B cell (primary cell): Measurements from ENCODE around the gene RETREG1. TPM values are rescaled to one million over a fixed set of nuclear protein-coding genes. Genes with fewer than 3 reads are reported as not detected.

ENCODE experiments used
- ATAC-seq: fragments of 200-7000 bp; cut with Tn5 transposase; one replicate; pipeline ENCODE4 v1.10.0; 2021; ENCODE audit warnings: low read depth, mild to moderate bottlenecking, moderate number of reproducible peaks, moderate library complexity
- CTCF ChIA-PET: fragments of 350-600 bp; sonication (Branson Sonifier 250); formaldehyde crosslinking; loops from one replicate; lab custom pipeline; 2021; ENCODE audit warnings: antibody characterized with exemption, inconsistent platforms; lab: Charles Lee
- POLR2A ChIA-PET: fragments of 350-600 bp; sonication (Branson Sonifier 250); formaldehyde crosslinking; loops from one replicate; lab custom pipeline; 2021; ENCODE audit warnings: antibody characterized with exemption; lab: Charles Lee
- DNase-seq: peaks from one replicate; pipeline ENCODE4 v3.0.0; 2013
- H2AFZ ChIP-seq: 2 replicates; pipeline ENCODE4 v1.6.1; 2012; ENCODE audit warnings: mild to moderate bottlenecking, low read depth, low read length; ENCODE audit not compliant: insufficient read depth, poor library complexity, severe bottlenecking
- H3K27ac ChIP-seq, 2 donors: 1 replicate in 1 of 2; 2 replicates in 1 of 2; pipeline ENCODE4 v1.5.1; 2012 to 2013; ENCODE audit warnings: low read length in 2 of 2, mild to moderate bottlenecking in 2 of 2, moderate library complexity in 1 of 2
- H3K27me3 ChIP-seq, 4 experiments: fragments of 200-600 bp in 1 of 4; sonication (generic) in 1 of 4; replicated peaks in 1 of 4; 1 replicate in 2 of 4; 2 replicates in 2 of 4; pipeline versions ENCODE4 v1.6.1 to v1.7.0; 2013 to 2016; ENCODE audit warnings: low read length in 3 of 4, mild to moderate bottlenecking in 2 of 4, mixed read lengths in 1 of 4, moderate library complexity in 1 of 4; ENCODE audit not compliant: insufficient read depth in 4 of 4, control insufficient read depth in 3 of 4; ENCODE audit errors: control extremely low read depth in 1 of 4
- H3K36me3 ChIP-seq, 2 experiments: replicated peaks in 1 of 2; 1 replicate in 1 of 2; 2 replicates in 1 of 2; pipeline versions ENCODE4 v1.6.1 to v1.7.1; 2013; ENCODE audit warnings: low read length in 1 of 2; ENCODE audit not compliant: insufficient read depth in 2 of 2, control insufficient read depth in 1 of 2; ENCODE audit errors: control extremely low read depth in 1 of 2, extremely low read depth in 1 of 2
- H3K4me1 ChIP-seq, 2 donors: fragments of 200-600 bp in 1 of 2; sonication (generic) in 1 of 2; 1 replicate in 1 of 2; 2 replicates in 1 of 2; pipeline versions ENCODE4 v1.5.1 to v1.6.1; 2013 to 2017; ENCODE audit warnings: low read length in 2 of 2; ENCODE audit not compliant: control insufficient read depth in 2 of 2, insufficient read depth in 2 of 2
- H3K4me2 ChIP-seq: replicated peaks from 2 replicates; pipeline ENCODE3; 2012; ENCODE audit warnings: mild to moderate bottlenecking, low read depth, low read length; ENCODE audit not compliant: poor library complexity, severe bottlenecking
- H3K4me3 ChIP-seq, 5 experiments: fragments of 200-600 bp in 1 of 5; sonication (generic) in 1 of 5; 1 replicate in 3 of 5; 2 replicates in 2 of 5; pipeline versions ENCODE4 v1.5.1 to v1.7.0; 2011 to 2016; ENCODE audit warnings: low read length in 4 of 5, mild to moderate bottlenecking in 4 of 5, low read depth in 2 of 5, control low read depth in 1 of 5, moderate library complexity in 1 of 5; ENCODE audit not compliant: insufficient read depth in 1 of 5; ENCODE audit errors: control extremely low read depth in 1 of 5, extremely low read depth in 1 of 5
- H3K79me2 ChIP-seq: fragments of 200-600 bp; sonication (generic); one replicate; pipeline ENCODE4 v1.6.0; 2016; ENCODE audit warnings: low read length; ENCODE audit not compliant: control insufficient read depth, insufficient read depth
- H3K9ac ChIP-seq: fragments of 200-600 bp; sonication (generic); 2 replicates; pipeline ENCODE4 v1.6.1; 2017; ENCODE audit warnings: mild to moderate bottlenecking, low read length, moderate library complexity
- H3K9me3 ChIP-seq, 3 donors: one replicate each; pipeline versions ENCODE4 v1.6.1 to v1.7.1; 2013; ENCODE audit warnings: low read length in 2 of 3; ENCODE audit not compliant: control insufficient read depth in 2 of 3, insufficient read depth in 1 of 3; ENCODE audit errors: control extremely low read depth in 1 of 3
- H4K20me1 ChIP-seq: 2 replicates; pipeline ENCODE4 v1.6.0; 2012; ENCODE audit warnings: mild to moderate bottlenecking, low read length; ENCODE audit not compliant: insufficient read depth, control insufficient read depth, poor library complexity, severe bottlenecking
- H3K27ac Mint-ChIP-seq: one replicate; pipeline ENCODE4 v1.8.0; 2021; ENCODE audit warnings: mixed read lengths
- H3K27me3 Mint-ChIP-seq: one replicate; pipeline ENCODE4 v1.8.0; 2021; ENCODE audit warnings: mixed read lengths
- H3K4me1 Mint-ChIP-seq: one replicate; pipeline ENCODE4 v1.8.0; 2021; ENCODE audit warnings: mixed read lengths
- H3K4me3 Mint-ChIP-seq: one replicate; pipeline ENCODE4 v1.8.0; 2021; ENCODE audit warnings: mixed read lengths
- H3K9me3 Mint-ChIP-seq: one replicate; pipeline ENCODE4 v1.8.0; 2022; ENCODE audit warnings: mixed read lengths; ENCODE audit not compliant: insufficient read depth
- CTCF ChIP-seq: fragments of 200-600 bp; IDR thresholded peaks from one replicate; pipeline ENCODE4 v1.8.0; 2022; ENCODE audit warnings: antibody characterized with exemption, mild to moderate bottlenecking
- EZH2 ChIP-seq: IDR thresholded peaks from 2 replicates; pipeline ENCODE4 v1.6.1; 2012; ENCODE audit warnings: borderline replicate concordance, low read depth, mild to moderate bottlenecking, moderate library complexity, low read length; ENCODE audit not compliant: insufficient read depth, poor library complexity, severe bottlenecking
- WGBS: methylation state at CpG from one replicate; pipeline ENCODE4 v1.1.5; 2013; ENCODE audit warnings: missing lambda C conversion rate; ENCODE audit not compliant: insufficient coverage; 5-methylcytosine and 5-hydroxymethylcytosine counted together
- intact Hi-C: fragments of 100-400 bp; cut with micrococcal nuclease; formaldehyde crosslinking; loops from one replicate; pipeline ENCODE4 v1.10.0; 2022
- polyA plus RNA-seq: library from polyadenylated mRNA; depleted of rRNA; stranded (reverse); fragments of >200 nt; gene quantifications from 2 replicates; pipeline ENCODE4 v1.2.3, GENCODE V29; 2012
- total RNA-seq, 2 donors: library from RNA; stranded (reverse); fragments of 120-200 nt in 1 of 2; gene quantifications; 1 replicate in 1 of 2; 2 replicates in 1 of 2; pipeline versions ENCODE4 v1.2.3 to v1.2.4, GENCODE V29; 2013 to 2022

RETREG1 gene
- total and polyA plus RNA-seq, 2 donors (not counting 1 experiment from before 2014, with no cell fraction given) = 5.1 to 12.9 TPM

- Mint-ChIP-seq H3K4me1 (peaks cover 13% of the 10 kb centered on the region), H3K27me3 (no peaks in the 10 kb centered on the region), H3K9me3 (no peaks in the 10 kb centered on the region), H3K4me3 (no peak overlapping the region), H3K27ac (no peak overlapping the region)
- Histone ChIP-seq H2AFZ (no peak overlapping the region), H3K9ac (no peak overlapping the region), H3K36me3 (no peaks in the 10 kb centered on the region), H3K4me2 (no peak overlapping the region), H3K4me3 (no peak overlapping the region), H3K27me3 (no peaks in the 10 kb centered on the region), H3K4me1 (peaks cover 9% of the 10 kb centered on the region in 2 donors), H3K79me2 (no peaks in the 10 kb centered on the region), H3K9me3 (peaks cover 0 to 4% (median 0%) of the 10 kb centered on the region in 3 donors), H3K27ac (no peak overlapping the region), H4K20me1 (no peaks in the 10 kb centered on the region)
- no CpG with 5 or more reads among the region's 1 CpG for WGBS
- POLR2A ChIA-PET = no interaction called here
- DNase-seq (no peak), ATAC-seq (no peak)
- CTCF ChIA-PET = interaction anchor here (1.0 kb wide), 1 partner anchor 9 kb away, joined by 3 read pairs; no protein-coding TSS in a partner anchor
- TF ChIP-seq EZH2 (no peak), CTCF (no peak)
- intact Hi-C loops = loop anchor here (5.0 kb wide), 1 partner anchor 58 kb away; the partner anchor contains the start of gene RETREG1
Observed at GRCh38 chr5:16559702-16560101, 57.1 kb downstream of the RETREG1 start.

- no peak overlapping the region for H3K4me3 Mint-ChIP-seq
- H3K4me1 Mint-ChIP-seq = peaks cover 13% of the 10 kb centered on the region
- no peak overlapping the region for H3K27ac ChIP-seq
- no peak for DNase-seq
- no peak overlapping the region for H3K27ac Mint-ChIP-seq
- WGBS = 91% methylated on average over 5 of the region's 5 CpGs
- no peak overlapping the region for H3K9ac ChIP-seq
- no peaks in the 10 kb centered on the region for H4K20me1 ChIP-seq
- H3K36me3 ChIP-seq = no peaks in the 10 kb centered on the region
- POLR2A ChIA-PET = no interaction called here
- TF ChIP-seq EZH2 = no peak
- TF ChIP-seq CTCF = no peak
- CTCF ChIA-PET = interaction anchor here (1.0 kb wide), 1 partner anchor 9 kb away, joined by 3 read pairs; no protein-coding TSS in a partner anchor
- intact Hi-C loops = loop anchor here (5.0 kb wide), 1 partner anchor 58 kb away; the partner anchor contains the start of gene RETREG1
- no peak overlapping the region for H2AFZ ChIP-seq
- H3K4me2 ChIP-seq = no peak overlapping the region
- H3K9me3 ChIP-seq = peaks cover 0 to 4% (median 0%) of the 10 kb centered on the region in 3 donors
- H3K27me3 Mint-ChIP-seq = no peaks in the 10 kb centered on the region
- H3K27me3 ChIP-seq = no peaks in the 10 kb centered on the region
- peaks cover 9% of the 10 kb centered on the region in 2 donors for H3K4me1 ChIP-seq
- no peak overlapping the region for H3K4me3 ChIP-seq
- H3K9me3 Mint-ChIP-seq = no peaks in the 10 kb centered on the region
- H3K79me2 ChIP-seq = no peaks in the 10 kb centered on the region
- ATAC-seq = no peak
Observed at GRCh38 chr5:16558984-16559629, 57.7 kb downstream of the RETREG1 start.
